BLaER1 treated with 17β-estradiol and CSF1 and Interleukin-3, amounts not matched to agents 10 nM and 100 nM (cell line): ENCODE results near the gene EEFSEC.

Source experiments
- H3K27ac ChIP-seq, 11 experiments: shearing (Covaris generic); formaldehyde crosslinking; 2 replicates each; pipeline ENCODE4 v1.8.1; 2022
- H3K27me3 ChIP-seq, 11 experiments: shearing (Covaris generic); formaldehyde crosslinking; 2 replicates each; pipeline ENCODE4 v1.8.1; 2022
- H3K36me3 ChIP-seq, 11 experiments: shearing (Covaris generic); formaldehyde crosslinking; 2 replicates each; pipeline ENCODE4 v1.8.1; 2022
- H3K4me1 ChIP-seq, 10 experiments: shearing (Covaris generic); formaldehyde crosslinking; 2 replicates each; pipeline ENCODE4 v1.8.1; 2022
- H3K4me2 ChIP-seq, 11 experiments: shearing (Covaris generic); formaldehyde crosslinking; 2 replicates each; pipeline ENCODE4 v1.8.1; 2022
- H3K4me3 ChIP-seq, 10 experiments: shearing (Covaris generic); formaldehyde crosslinking; 2 replicates each; pipeline ENCODE4 v1.8.1; 2022
- H3K9ac ChIP-seq, 11 experiments: shearing (Covaris generic); formaldehyde crosslinking; 2 replicates each; pipeline ENCODE4 v1.8.1; 2022
- H3K9me3 ChIP-seq, 11 experiments: shearing (Covaris generic); formaldehyde crosslinking; replicated peaks in 1 of 11; 2 replicates each; pipeline ENCODE4 v1.8.1; 2022
- H4K20me1 ChIP-seq, 11 experiments: shearing (Covaris generic); formaldehyde crosslinking; 2 replicates each; pipeline ENCODE4 v1.8.1; 2022
- Cebpa-rat ChIP-seq, 11 experiments: shearing (Covaris generic); IDR thresholded peaks; 2 replicates each; pipeline ENCODE4 v1.8.1; 2022

EEFSEC gene

DNA sequence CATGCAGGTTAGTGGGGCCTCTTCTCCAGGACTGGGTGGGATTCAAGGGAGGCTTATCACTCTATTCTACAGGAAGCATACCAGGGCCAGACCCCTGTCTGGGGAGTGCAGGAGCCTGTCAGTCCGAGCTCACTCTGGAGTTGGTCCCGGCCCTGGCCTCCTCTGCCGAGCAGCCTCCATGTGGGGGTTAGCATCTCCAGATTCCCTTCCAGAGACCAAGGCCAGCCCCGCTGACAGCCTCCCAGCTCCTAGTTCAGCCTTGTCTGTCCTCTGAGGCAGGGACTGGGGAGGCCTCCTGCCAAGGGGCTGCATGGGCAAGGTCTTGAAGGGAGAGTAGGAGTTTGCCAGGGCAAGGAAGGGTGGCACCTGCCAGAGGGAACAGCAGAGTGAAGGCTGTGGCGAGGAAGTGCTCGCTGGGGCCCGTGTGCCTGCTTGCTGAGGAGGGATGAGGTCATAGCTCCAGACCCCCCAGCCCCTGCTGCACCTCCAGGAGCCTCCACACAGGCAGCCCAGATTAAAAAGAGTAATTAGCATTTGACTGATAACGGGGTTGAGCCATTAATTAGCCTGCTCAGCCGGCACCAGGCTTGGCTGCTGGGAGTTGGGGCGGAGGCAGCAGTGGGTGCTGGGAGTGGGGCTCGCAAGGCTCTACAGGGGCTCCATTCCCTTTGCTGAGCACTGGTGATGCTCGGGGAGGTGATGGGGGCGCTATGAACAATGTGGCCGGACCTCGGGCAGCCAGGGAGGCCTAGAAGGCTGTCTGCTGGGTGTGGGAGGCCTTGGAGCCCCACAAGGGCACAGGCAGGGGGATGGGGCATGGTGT is 259.1 kb downstream of the EEFSEC start:
- no peak overlapping the region for H3K4me2 ChIP-seq
- no peaks in the 10 kb centered on the region for H3K36me3 ChIP-seq
- H4K20me1 ChIP-seq = peaks cover 0 to 64% (median 23%) of the 10 kb centered on the region in 11 experiments; a peak in 15 of 22 replicates
- no peaks in the 10 kb centered on the region for H3K27me3 ChIP-seq
- H3K9me3 ChIP-seq = no peaks in the 10 kb centered on the region
- no peak overlapping the region for H3K27ac ChIP-seq
- TF ChIP-seq Cebpa-rat (IDR thresholded peaks at IDR 0.05) = no peak
- peaks cover 27 to 51% (median 31%) of the 10 kb centered on the region in 10 experiments for H3K4me1 ChIP-seq
- no peak overlapping the region for H3K9ac ChIP-seq
- H3K4me3 ChIP-seq = no peak overlapping the region

DNA sequence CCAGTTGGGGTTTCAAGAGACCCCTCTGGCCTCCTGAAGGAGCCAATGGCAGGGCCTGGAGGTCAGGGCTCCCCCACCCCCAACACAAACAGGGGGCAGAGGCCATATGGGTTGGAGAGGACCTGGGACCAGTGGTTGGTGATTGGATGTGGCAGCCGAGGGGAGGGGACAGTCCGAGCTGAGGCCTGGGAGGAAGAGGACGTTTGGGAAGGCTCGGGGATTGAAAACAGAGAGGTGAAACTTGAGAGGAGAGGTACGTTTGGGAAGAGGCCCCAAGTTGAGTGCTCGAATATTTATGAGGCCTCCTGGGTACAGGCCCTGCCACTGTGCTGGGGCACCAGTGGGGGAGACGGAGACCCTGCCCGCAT is 259.7 kb downstream of the EEFSEC start:
- Histone ChIP-seq H3K4me1 (peaks cover 22 to 50% (median 27%) of the 10 kb centered on the region in 10 experiments), H3K27ac (no peak overlapping the region), H3K4me3 (no peak overlapping the region), H3K9ac (no peak overlapping the region), H3K4me2 (no peak overlapping the region), H3K27me3 (no peaks in the 10 kb centered on the region), H3K36me3 (no peaks in the 10 kb centered on the region), H4K20me1 (peaks cover 0 to 60% (median 18%) of the 10 kb centered on the region in 11 experiments; a peak in 14 of 22 replicates), H3K9me3 (no peaks in the 10 kb centered on the region)
- TF ChIP-seq Cebpa-rat (IDR thresholded peaks at IDR 0.05) = no peak

DNA sequence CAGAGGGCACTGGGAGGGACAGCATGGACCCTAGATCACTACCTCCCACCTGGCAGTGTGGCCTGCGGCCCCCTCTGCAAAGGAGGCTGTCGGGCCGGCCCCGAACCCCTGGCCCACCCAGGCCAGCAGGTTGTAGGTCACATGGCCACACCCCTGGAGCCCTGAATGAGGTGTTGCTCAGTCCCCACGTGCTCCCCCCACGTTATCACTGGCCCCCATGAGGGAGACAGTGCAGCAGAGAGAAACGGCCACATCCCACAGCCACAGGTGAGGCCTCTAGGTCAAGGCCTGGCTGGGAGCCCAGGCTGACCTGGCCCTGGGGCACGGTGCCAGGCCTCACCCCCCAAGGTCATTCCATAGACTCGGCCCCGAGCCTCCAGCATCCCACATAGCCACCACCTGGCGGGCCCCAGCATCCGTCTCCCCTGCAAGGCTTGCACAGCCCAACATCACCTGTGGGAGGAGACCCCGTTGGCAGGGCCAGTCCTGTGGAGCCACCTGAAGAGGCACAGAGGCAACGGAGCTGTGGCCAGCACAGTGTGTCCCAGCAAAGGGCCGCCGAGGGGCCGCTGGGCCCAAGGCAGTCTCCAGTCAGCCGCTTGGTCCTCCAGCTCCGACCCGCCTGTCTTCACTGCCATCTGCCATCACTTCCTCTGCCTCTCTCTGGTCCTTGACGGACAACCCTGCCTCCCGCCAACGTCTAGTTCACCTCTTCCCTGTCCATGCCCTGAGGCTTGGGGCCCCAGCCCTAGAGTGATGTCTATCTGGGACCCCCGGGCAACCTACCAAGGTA is 260.3 kb downstream of the EEFSEC start:
- no peak overlapping the region for H3K27ac ChIP-seq
- no peak overlapping the region for H3K4me2 ChIP-seq
- no peak for TF ChIP-seq Cebpa-rat (IDR thresholded peaks at IDR 0.05)
- no peak overlapping the region for H3K4me3 ChIP-seq
- H3K27me3 ChIP-seq = no peaks in the 10 kb centered on the region
- H3K9me3 ChIP-seq = peaks cover 0 to 3% (median 0%) of the 10 kb centered on the region in 11 experiments; a peak in 5 of 22 replicates
- peaks cover 0 to 56% (median 13%) of the 10 kb centered on the region in 11 experiments; a peak in 14 of 22 replicates for H4K20me1 ChIP-seq
- no peaks in the 10 kb centered on the region for H3K36me3 ChIP-seq
- no peak overlapping the region for H3K9ac ChIP-seq
- H3K4me1 ChIP-seq = peaks cover 16 to 44% (median 23%) of the 10 kb centered on the region in 10 experiments

DNA sequence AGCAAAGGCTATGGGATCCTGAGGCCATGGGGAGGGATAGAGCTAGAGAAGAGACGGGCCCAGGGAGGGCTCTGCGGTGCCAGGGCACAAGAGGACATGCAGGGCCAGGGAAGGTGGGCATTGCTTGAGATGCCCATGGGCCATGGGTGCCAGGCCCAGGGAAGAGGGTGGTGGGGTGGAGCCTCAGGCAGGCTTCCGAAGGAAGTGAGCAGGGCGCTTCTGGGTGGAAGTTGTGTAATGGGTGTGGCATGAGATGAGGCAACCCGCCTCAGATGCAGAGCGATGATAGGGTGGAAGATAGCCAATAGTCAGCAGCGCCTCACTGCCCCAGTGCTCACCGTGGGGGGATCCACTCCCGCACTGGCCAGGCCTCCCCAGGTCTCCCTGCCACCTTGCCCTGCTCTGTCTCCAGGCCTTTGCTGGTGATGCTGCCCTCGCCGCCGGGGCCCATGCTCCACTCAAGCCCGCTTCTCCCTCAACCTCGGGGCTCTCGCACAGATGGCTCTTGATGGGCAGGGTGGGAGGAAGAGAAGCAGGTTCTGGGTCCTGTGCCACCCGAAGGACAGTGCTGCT is 262.0 kb downstream of the EEFSEC start:
- no peak overlapping the region for H3K4me3 ChIP-seq
- peaks cover 0 to 41% (median 1%) of the 10 kb centered on the region in 11 experiments; a peak in 7 of 22 replicates for H4K20me1 ChIP-seq
- H3K9ac ChIP-seq = no peak overlapping the region
- 0 out of 22 replicates have a peak overlapping the region, but pooled peaks of 1 of the 11 experiments have one; percentile 39 for H3K27ac ChIP-seq
- H3K4me1 ChIP-seq = peaks cover 6 to 29% (median 12%) of the 10 kb centered on the region in 10 experiments; a peak in 19 of 20 replicates
- H3K9me3 ChIP-seq = peaks cover 0 to 8% (median 0%) of the 10 kb centered on the region in 11 experiments; a peak in 5 of 22 replicates
- H3K4me2 ChIP-seq = peak overlapping the region in 5 of 11 experiments; percentile 13 to 48 (median 34); a peak in 8 of 22 replicates
- no peaks in the 10 kb centered on the region for H3K36me3 ChIP-seq
- TF ChIP-seq Cebpa-rat (IDR thresholded peaks at IDR 0.05) = no peak
- H3K27me3 ChIP-seq = no peaks in the 10 kb centered on the region

DNA sequence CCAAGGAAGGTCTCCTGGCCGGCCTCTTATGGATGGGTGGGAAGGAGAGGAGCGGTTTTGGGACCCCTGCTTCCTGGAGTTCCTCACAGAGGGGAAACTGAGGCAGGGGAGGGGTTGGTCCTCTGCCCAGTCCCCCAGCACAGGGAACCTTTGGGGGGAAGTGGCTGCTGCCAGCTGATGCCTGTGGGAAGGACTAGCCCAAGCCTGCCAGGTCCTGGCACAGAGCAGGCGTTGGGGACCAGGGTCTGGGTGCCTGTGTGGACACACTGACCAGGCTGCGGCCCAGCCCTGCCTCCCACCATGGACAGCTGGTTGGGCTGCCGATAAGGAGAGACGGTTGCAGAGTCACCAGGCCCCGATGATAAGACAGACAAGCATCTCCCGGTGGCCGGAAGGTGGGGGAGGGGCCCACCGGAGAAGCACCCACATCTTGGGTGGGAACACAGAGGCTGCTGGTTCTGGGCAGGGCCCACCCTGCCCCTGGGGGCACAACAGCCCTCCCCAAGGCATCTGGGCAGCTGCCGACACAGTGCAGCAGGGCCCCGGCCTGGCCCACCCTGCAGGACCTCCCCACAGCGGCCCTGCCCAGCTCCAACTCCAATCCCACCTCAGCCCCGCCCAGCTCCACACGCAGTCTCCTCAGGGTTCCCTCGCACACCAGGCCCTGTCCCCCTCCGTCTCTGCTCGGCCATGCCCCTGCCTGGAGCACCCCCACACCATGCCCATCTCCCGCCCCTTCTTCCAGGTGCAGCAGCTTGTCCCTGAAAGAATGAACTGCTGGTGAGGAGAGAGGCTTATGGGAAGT is 262.7 kb downstream of the EEFSEC start:
- no peak for TF ChIP-seq Cebpa-rat (IDR thresholded peaks at IDR 0.05)
- no peaks in the 10 kb centered on the region for H3K36me3 ChIP-seq
- peaks cover 0 to 8% (median 0%) of the 10 kb centered on the region in 11 experiments; a peak in 5 of 22 replicates for H3K9me3 ChIP-seq
- 0 out of 22 replicates have a peak overlapping the region, but pooled peaks of 1 of the 11 experiments have one; percentile 39 for H3K27ac ChIP-seq
- H3K27me3 ChIP-seq = no peaks in the 10 kb centered on the region
- H3K4me3 ChIP-seq = no peak overlapping the region
- H3K9ac ChIP-seq = no peak overlapping the region
- peak overlapping the region in 5 of 11 experiments; percentile 27 to 48 (median 39); a peak in 8 of 22 replicates for H3K4me2 ChIP-seq
- peaks cover 0 to 34% (median 0%) of the 10 kb centered on the region in 11 experiments; a peak in 4 of 22 replicates for H4K20me1 ChIP-seq
- peaks cover 10 to 32% (median 12%) of the 10 kb centered on the region in 10 experiments; a peak in 19 of 20 replicates for H3K4me1 ChIP-seq

DNA sequence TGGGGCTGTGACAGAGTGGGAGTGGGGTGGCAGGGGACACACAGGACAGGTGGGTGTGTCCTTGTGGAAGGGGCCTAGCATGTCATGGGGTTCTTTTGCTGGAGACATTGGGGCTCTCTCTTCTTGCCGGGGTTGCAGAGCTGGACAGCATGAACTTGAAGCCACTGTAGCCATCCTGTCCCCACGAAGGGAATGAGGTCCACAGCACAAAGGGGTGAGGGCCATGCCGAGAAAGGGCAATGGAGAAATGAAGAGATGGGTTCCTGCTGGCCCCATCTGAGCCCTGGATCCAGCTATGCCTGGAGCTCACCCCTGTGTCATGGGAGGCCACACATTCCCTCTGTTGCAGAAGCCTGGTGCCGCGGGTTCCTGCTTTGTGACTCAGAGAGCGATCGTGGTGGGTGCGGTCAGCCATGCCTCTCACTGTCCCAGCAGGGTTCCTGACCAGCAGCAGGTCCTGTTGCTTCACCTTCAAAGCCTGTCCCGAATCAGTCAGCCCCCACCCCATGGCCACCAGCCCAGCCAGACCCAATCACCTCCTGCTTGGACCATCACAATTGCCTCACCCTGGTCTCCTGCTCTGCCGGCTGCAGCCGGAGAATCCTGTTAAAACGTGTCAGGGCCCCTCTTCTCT is 263.4 kb downstream of the EEFSEC start:
- Histone ChIP-seq H3K4me3 (no peak overlapping the region), H4K20me1 (peaks cover 0 to 27% (median 0%) of the 10 kb centered on the region in 11 experiments; a peak in 4 of 22 replicates), H3K27ac (no peak overlapping the region), H3K9me3 (peaks cover 0 to 8% (median 0%) of the 10 kb centered on the region in 11 experiments; a peak in 5 of 22 replicates), H3K4me2 (peak overlapping the region in 4 of 11 experiments; percentile 5 to 48 (median 30); a peak in 5 of 22 replicates), H3K4me1 (peaks cover 10 to 32% (median 12%) of the 10 kb centered on the region in 10 experiments; a peak in 19 of 20 replicates), H3K36me3 (no peaks in the 10 kb centered on the region), H3K9ac (no peak overlapping the region), H3K27me3 (no peaks in the 10 kb centered on the region)
- TF ChIP-seq Cebpa-rat (IDR thresholded peaks at IDR 0.05) = no peak

DNA sequence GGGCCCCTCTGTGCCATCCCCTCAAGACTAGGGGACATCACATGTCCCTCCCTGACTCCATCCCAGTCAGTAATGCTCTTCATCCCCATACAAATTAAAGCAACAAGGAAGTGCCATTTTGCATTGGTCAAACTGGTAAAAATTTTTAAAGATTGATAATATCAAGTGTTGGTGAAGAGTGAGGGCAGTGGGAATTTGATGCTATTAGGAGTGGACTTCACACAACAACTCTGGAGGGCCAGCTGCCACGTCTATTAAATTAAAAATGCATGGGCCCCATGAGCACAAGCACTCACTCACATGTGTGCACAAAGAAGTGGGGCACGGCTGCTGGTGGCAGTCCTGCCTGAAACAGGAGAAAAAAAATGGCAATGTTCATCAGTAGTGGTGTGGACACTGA is 265.6 kb downstream of the EEFSEC start:
- Histone ChIP-seq H3K36me3 (no peaks in the 10 kb centered on the region), H3K9ac (no peak overlapping the region), H3K9me3 (peaks cover 0 to 8% (median 0%) of the 10 kb centered on the region in 11 experiments; a peak in 5 of 22 replicates), H3K27me3 (no peaks in the 10 kb centered on the region), H4K20me1 (peaks cover 0 to 18% (median 0%) of the 10 kb centered on the region in 11 experiments; a peak in 3 of 22 replicates), H3K4me1 (peaks cover 10 to 32% (median 15%) of the 10 kb centered on the region in 10 experiments; a peak in 19 of 20 replicates), H3K4me2 (no peak overlapping the region), H3K27ac (no peak overlapping the region), H3K4me3 (no peak overlapping the region)
- no peak for TF ChIP-seq Cebpa-rat (IDR thresholded peaks at IDR 0.05)
